GM10248 (cell line): ENCODE data around the gene MED16.

Experiments used
- CTCF ChIA-PET: fragments of 300-600 bp; sonication (Branson Sonifier 250); formaldehyde crosslinking; extraction: SDS; loops from one replicate; lab custom pipeline; 2021; ENCODE audit warnings: antibody characterized with exemption; lab: Yijun Ruan, JAX
- POLR2A ChIA-PET: fragments of 350-650 bp; sonication (Branson Sonifier 250); formaldehyde crosslinking; extraction: SDS; loops from one replicate; lab custom pipeline; 2020; ENCODE audit warnings: antibody characterized with exemption; lab: Yijun Ruan, JAX
- DNase-seq: peaks from one replicate; pipeline ENCODE4 v3.0.0; 2012; ENCODE audit errors: extremely low spot score
- CTCF ChIP-seq: IDR thresholded peaks from 2 replicates; pipeline ENCODE4 v1.5.1; 2012; ENCODE audit warnings: mild to moderate bottlenecking, low read depth; ENCODE audit errors: extremely low read depth, missing control alignments, control extremely low read depth

Gene MED16

DNA sequence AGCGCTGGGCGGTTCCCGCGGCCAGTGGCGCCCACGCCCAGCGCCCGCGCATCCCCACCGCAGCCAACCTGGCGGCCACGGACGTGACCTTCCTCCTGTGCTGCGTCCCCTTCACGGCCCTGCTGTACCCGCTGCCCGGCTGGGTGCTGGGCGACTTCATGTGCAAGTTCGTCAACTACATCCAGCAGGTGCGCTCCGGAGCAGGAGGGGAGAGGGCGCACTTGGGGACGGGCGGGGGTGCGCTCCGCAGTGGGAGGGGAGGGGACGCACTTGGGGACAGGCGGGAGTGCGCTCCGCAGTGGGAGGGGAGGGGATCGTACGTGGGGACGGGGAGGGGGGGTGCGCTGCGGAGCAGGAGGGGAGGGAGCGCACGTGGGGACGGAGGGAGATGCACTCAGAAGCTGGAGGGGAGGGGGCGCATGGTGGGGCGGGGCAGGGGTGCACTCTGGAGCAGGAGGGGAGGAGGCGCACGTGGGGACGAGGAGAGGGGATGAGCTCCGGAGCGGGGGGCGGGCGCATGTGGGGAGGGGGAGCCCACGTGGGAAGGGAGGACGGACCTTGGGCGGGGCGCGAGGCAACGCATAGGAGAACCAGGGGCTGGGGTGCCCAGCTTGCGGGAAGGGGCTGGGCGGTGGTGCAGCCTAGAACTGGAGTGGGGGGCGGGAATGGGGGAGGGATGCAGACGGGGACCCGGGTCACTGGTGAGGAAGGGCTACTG is 25.7 kb upstream of the MED16 start:
- TF ChIP-seq CTCF, result no peak
- ChIA-PET CTCF (interaction anchor here (0.9 to 7.1 kb wide), 5 partner anchors 10 to 66 kb away, joined by 3 to 136 read pairs (median 24); partner anchors contain the start of gene WDR18), POLR2A (no interaction called here)
- no peak for DNase-seq

DNA sequence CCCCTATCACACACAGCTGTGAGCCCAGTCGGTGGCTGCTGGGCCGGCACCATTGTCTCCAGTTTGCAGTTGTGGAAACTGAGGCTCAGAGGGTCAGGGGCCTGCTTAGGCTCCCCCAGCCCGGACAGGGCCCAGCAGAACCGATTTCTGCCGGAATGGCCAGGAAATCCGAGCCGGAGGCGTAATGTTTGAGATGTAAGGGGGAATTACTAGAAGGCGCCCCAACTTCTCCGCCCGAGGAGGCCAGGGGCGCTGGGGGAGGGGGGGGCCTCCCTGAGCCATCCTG is 25.1 kb upstream of the MED16 start:
- no peak for DNase-seq
- POLR2A ChIA-PET, result no interaction called here
- TF ChIP-seq CTCF, result no peak
- CTCF ChIA-PET, result interaction anchor here (0.9 to 4.1 kb wide), 2 partner anchors 9 to 54 kb away, joined by 3 to 26 read pairs; no protein-coding TSS in a partner anchor

DNA sequence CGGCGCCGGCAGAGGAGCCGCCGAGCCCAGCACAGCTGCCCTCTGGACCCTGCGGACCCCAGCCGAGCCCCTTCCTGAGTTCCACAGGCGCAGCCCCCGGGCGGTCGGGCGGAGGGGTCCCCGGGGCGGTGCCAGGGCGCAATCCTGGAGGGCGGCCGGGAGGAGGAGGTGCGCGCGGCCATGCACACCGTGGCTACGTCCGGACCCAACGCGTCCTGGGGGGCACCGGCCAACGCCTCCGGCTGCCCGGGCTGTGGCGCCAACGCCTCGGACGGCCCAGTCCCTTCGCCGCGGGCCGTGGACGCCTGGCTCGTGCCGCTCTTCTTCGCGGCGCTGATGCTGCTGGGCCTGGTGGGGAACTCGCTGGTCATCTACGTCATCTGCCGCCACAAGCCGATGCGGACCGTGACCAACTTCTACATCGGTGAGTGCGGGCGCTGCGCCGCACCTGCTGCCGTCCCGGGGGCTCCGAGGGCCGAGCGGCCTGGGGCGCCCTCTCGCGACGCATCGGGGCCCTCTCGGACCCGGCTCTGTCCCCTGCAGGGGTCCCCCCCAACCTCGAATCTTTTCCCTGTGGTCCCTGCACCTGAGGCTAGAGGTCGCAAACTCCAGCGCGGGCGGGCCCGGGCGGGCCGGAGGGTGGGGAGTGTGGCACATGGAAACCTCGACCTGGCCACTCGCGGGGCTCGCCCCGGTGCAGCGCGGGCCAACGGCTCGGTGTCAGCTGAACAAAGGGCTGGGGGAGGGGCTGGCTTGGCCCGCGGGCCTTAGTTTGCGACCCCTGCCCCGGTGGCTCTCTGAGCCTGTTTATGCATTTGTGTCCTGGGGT is 24.6 kb upstream of the MED16 start, which contains the start of gene KISS1R:
TSS of gene KISS1R (plus strand) at position 11 of the 829 bp plus-strand sequence. CDS start at position 181, 170 bp downstream.
- ChIA-PET POLR2A (no interaction called here), CTCF (interaction anchor here (0.9 to 4.1 kb wide), 3 partner anchors 8 to 148 kb away, joined by 3 to 26 read pairs (median 3); no protein-coding TSS in a partner anchor)
- DNase-seq, result peak; percentile 74
- peak; percentile 72 for TF ChIP-seq CTCF

DNA sequence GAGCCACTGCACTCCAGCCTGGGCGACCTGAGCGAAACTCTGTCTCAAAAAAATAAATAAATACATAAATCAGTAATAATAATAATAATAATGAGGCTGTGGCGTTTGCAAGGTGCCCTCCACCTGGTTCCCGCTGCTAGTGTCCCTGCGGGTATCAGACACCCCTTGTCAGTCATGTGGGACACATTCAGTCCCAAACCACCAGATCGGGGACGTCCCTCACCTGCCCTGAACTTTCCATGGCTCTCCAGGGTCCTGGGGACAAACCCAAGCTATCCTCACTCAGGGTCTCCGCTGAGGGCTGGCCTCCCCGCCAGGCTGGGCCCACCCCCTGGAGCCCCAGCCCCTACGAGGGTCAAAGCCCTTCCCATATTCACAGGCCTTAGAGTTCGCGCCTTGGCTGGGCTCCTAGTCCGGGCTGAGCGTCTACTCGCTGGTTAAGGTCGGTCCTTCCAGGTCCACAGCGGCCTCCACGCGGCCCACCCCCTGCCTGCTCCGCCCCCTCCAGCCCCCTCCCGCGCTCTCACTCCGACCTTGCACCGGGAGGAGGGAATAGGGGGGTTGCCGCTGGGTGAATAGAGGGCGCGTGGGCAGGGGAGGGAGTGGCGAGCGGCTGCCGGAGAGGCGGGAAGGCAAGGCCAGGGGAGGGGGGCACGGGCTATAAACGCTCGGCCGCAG is 23.8 kb upstream of the MED16 start:
- ChIA-PET POLR2A (no interaction called here), CTCF (interaction anchor here (1.5 to 4.1 kb wide), 2 partner anchors 53 to 147 kb away, joined by 3 to 26 read pairs; no protein-coding TSS in a partner anchor)
- TF ChIP-seq CTCF, result no peak
- no peak for DNase-seq

- CTCF ChIA-PET, result interaction anchor here (1.0 to 1.1 kb wide), 2 partner anchors 9 to 17 kb away, joined by 3 read pairs; no protein-coding TSS in a partner anchor
- DNase-seq, result peak; percentile 93
- no peak for TF ChIP-seq CTCF
- POLR2A ChIA-PET, result no interaction called here
Observed at GRCh38 chr19:913080-913748, 20.2 kb upstream of the MED16 start, which contains the start of gene R3HDM4. Gene R3HDM4, minus strand, starts transcription at chr19:913219. Its CDS starts 62 bp downstream, at chr19:913157.
